ENCODE results near the gene ARHGAP15.

The ARHGAP15 gene

GRCh38 chr2:143241403-143242088 is 112.3 kb downstream of the ARHGAP15 start:
- no peak for TF ChIP-seq CTCF (IDR thresholded peaks at IDR 0.05; ENCODE audit: low read depth, low read length, missing control alignments)
- no peak overlapping the region for H3K4me3 ChIP-seq (ENCODE audit: low read depth, low read length)
- DNase-seq (ENCODE audit: low read depth) = no peak

DNA sequence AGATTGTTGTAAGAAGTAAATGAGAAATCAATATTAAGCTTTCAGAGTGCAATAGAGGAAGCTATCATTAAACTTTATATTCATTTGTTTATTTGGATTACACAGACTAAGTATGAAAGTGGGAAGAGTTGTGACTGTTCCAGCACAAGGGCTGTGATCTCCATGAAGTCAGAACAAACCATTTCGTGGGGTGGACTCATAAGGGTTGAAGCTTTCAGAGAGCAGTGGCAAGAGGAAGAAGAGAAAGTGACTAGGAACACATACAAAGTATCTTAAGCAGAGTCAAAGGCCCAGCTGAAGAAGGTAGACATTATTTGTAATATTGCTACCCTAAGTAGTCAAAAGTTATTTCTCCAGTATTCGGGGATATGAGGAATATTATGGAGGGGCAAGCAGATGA is 117.0 kb downstream of the ARHGAP15 start:
- H3K4me3 ChIP-seq (ENCODE audit: low read depth, low read length) = no peak overlapping the region
- TF ChIP-seq CTCF (IDR thresholded peaks at IDR 0.05; ENCODE audit: low read depth, low read length, missing control alignments) = no peak
- no peak for DNase-seq (ENCODE audit: low read depth)

- no peak overlapping the region for H3K4me3 ChIP-seq (ENCODE audit: low read depth, low read length)
- no peak for TF ChIP-seq CTCF (IDR thresholded peaks at IDR 0.05; ENCODE audit: low read depth, low read length, missing control alignments)
Observed at GRCh38 chr2:143246815-143247744, 117.9 kb downstream of the ARHGAP15 start.

GRCh38 chr2:143248631-143249030 is 119.4 kb downstream of the ARHGAP15 start:
- no peak for DNase-seq (ENCODE audit: low read depth)
- TF ChIP-seq CTCF (IDR thresholded peaks at IDR 0.05; ENCODE audit: low read depth, low read length, missing control alignments) = no peak
- no peak overlapping the region for H3K4me3 ChIP-seq (ENCODE audit: low read depth, low read length)

More at GRCh38 chr2:143246815-143247744, 117.9 kb downstream of the ARHGAP15 start:
- DNase-seq (ENCODE audit: low read depth) = no peak

GRCh38 chr2:143251681-143252080 is 122.5 kb downstream of the ARHGAP15 start:
- TF ChIP-seq CTCF (IDR thresholded peaks at IDR 0.05; ENCODE audit: low read depth, low read length, missing control alignments) = no peak
- no peak for DNase-seq (ENCODE audit: low read depth)

GRCh38 chr2:143252138-143252907 is 123.1 kb downstream of the ARHGAP15 start:
- no peak for TF ChIP-seq CTCF (IDR thresholded peaks at IDR 0.05; ENCODE audit: low read depth, low read length, missing control alignments)

More at GRCh38 chr2:143251681-143252080, 122.5 kb downstream of the ARHGAP15 start:
- H3K4me3 ChIP-seq (ENCODE audit: low read depth, low read length) = no peak overlapping the region

More at GRCh38 chr2:143252138-143252907, 123.1 kb downstream of the ARHGAP15 start:
- H3K4me3 ChIP-seq (ENCODE audit: low read depth, low read length) = no peak overlapping the region
- no peak for DNase-seq (ENCODE audit: low read depth)

All from GM12864 (cell line).